Esophagus muscularis mucosa (tissue), 3 donors: Measurements from ENCODE around the gene CLDN10.

Experiments
- CTCF ChIP-seq, 3 experiments: fragments of 200-600 bp in 2 of 3; fragments of 450-650 bp in 1 of 3; sonication (generic) in 2 of 3; IDR thresholded peaks; one replicate each; pipeline ENCODE4 v1.5.1; 2017 to 2019; ENCODE audit warnings: antibody characterized with exemption in 3 of 3, mild to moderate bottlenecking in 2 of 3, moderate library complexity in 1 of 3
- POLR2A ChIP-seq: fragments of 450-650 bp; IDR thresholded peaks from one replicate; pipeline ENCODE4 v1.6.1; 2017; ENCODE audit warnings: antibody characterized with exemption, moderate library complexity, mild to moderate bottlenecking, low read depth

GRCh38 chr13:95620825-95621498 lies 68.4 kb downstream of the CLDN10 start:
- no peak for TF ChIP-seq CTCF (IDR thresholded peaks at IDR 0.05)
- TF ChIP-seq POLR2A: no peak
